HL-60/S4 treated with retinoic acid at 250 ng/mL for 4 days and 3 days (cell line): ENCODE measurements around the gene SYTL2.

Experiments used
- in situ Hi-C: fragments of 300-500 bp; cut with MboI; formaldehyde crosslinking; loops from 2 replicates; pipeline ENCODE4 v1.7.0; 2022; ENCODE audit warnings: low sequenced_read_pairs

SYTL2 gene

GRCh38 chr11:85766721-85767161, 44.2 kb downstream of the SYTL2 start:
- in situ Hi-C loops, result no loop called here

GRCh38 chr11:85764796-85765195, 46.1 kb downstream of the SYTL2 start:
- in situ Hi-C loops, result no loop called here

- in situ Hi-C loops, result no loop called here
Observed at GRCh38 chr11:85762226-85762625, 48.7 kb downstream of the SYTL2 start.

GRCh38 chr11:85759915-85760314, 51.0 kb downstream of the SYTL2 start:
- in situ Hi-C loops, result no loop called here

- in situ Hi-C loops, result no loop called here
Observed at GRCh38 chr11:85758480-85759039, 52.4 kb downstream of the SYTL2 start.

- in situ Hi-C loops, result no loop called here
Observed at GRCh38 chr11:85758026-85758425, 52.9 kb downstream of the SYTL2 start.

GRCh38 chr11:85756401-85757200, 54.3 kb downstream of the SYTL2 start:
- in situ Hi-C loops, result no loop called here

GRCh38 chr11:85755701-85756100, 55.2 kb downstream of the SYTL2 start:
- in situ Hi-C loops, result no loop called here

GRCh38 chr11:85755285-85755684, 55.7 kb downstream of the SYTL2 start:
- in situ Hi-C loops, result no loop called here

- in situ Hi-C loops, result no loop called here
Observed at GRCh38 chr11:85752890-85753581, 57.9 kb downstream of the SYTL2 start.

- in situ Hi-C loops, result no loop called here
Observed at GRCh38 chr11:85752201-85752889, 58.6 kb downstream of the SYTL2 start.

- in situ Hi-C loops, result no loop called here
Observed at GRCh38 chr11:85751724-85752123, 59.2 kb downstream of the SYTL2 start.

GRCh38 chr11:85750646-85751045, 60.3 kb downstream of the SYTL2 start:
- in situ Hi-C loops, result no loop called here

GRCh38 chr11:85749884-85750283, 61.1 kb downstream of the SYTL2 start:
- in situ Hi-C loops, result no loop called here

- in situ Hi-C loops, result no loop called here
Observed at GRCh38 chr11:85749287-85749834, 61.6 kb downstream of the SYTL2 start.

- in situ Hi-C loops, result no loop called here
Observed at GRCh38 chr11:85748455-85748891, 62.5 kb downstream of the SYTL2 start.

GRCh38 chr11:85746670-85747069, 64.3 kb downstream of the SYTL2 start:
- in situ Hi-C loops, result no loop called here

- in situ Hi-C loops, result no loop called here
Observed at GRCh38 chr11:85745626-85746025, 65.3 kb downstream of the SYTL2 start.

- in situ Hi-C loops, result no loop called here
Observed at GRCh38 chr11:85742873-85743275, 68.1 kb downstream of the SYTL2 start.

GRCh38 chr11:85742348-85742747, 68.6 kb downstream of the SYTL2 start:
- in situ Hi-C loops, result no loop called here
